K562 (cell line): ENCODE data around the gene VKORC1. TPM values are rescaled to one million over a fixed set of nuclear protein-coding genes. Genes with fewer than 3 reads are reported as not detected.

Source experiments
- ETV6 ChIP-seq, 3 experiments: fragments of 150-350 bp in 1 of 3; sonication (generic) in 1 of 3; formaldehyde crosslinking in 1 of 3; IDR thresholded peaks; 2 replicates each; pipeline versions ENCODE4 v1.6.1 to v1.8.0; 2014 to 2022; ENCODE audit warnings: borderline replicate concordance in 2 of 3, low read depth in 2 of 3, antibody characterized with exemption in 1 of 3, low read length in 1 of 3, mild to moderate bottlenecking in 1 of 3, missing genetic modification reagents in 1 of 3
- HCFC1 ChIP-seq: IDR thresholded peaks from 2 replicates; pipeline ENCODE4 v1.6.1; 2012; ENCODE audit warnings: low read depth, low read length, improper control_type of control experiment
- HDAC2 ChIP-seq: fragments of 450-650 bp; IDR thresholded peaks from 2 replicates; pipeline ENCODE4 v1.6.1; 2016; ENCODE audit warnings: mild to moderate bottlenecking
- JUNB ChIP-seq: fragments of 450-650 bp; formaldehyde crosslinking; conservative IDR thresholded peaks from 2 replicates; pipeline ENCODE4 v1.4.0; 2020; ENCODE audit warnings: mild to moderate bottlenecking
- MAX ChIP-seq: sonication (generic); formaldehyde crosslinking; IDR thresholded peaks from 2 replicates; pipeline ENCODE4 v1.9.0; 2022; ENCODE audit warnings: mild to moderate bottlenecking, missing genetic modification reagents
- MAZ ChIP-seq, 2 experiments: fragments of 450-650 bp in 1 of 2; sonication (generic) in 1 of 2; formaldehyde crosslinking; IDR thresholded peaks in 1 of 2; conservative IDR thresholded peaks in 1 of 2; 2 replicates each; pipeline versions ENCODE4 v1.4.0 to v1.5.0; 2020; ENCODE audit warnings: mild to moderate bottlenecking in 1 of 2, missing genetic modification reagents in 1 of 2
- PRDM10 ChIP-seq: fragments of 450-650 bp; IDR thresholded peaks from 2 replicates; pipeline ENCODE4 v1.6.1; 2018; ENCODE audit not compliant: partially characterized antibody
- SAFB ChIP-seq: fragments of 200-400 bp; formaldehyde crosslinking; IDR thresholded peaks from 2 replicates; pipeline ENCODE4 v1.6.1; 2017; ENCODE audit warnings: low read depth, low read length, borderline replicate concordance
- SRSF9 ChIP-seq: fragments of 200-400 bp; formaldehyde crosslinking; IDR thresholded peaks from 2 replicates; pipeline ENCODE4 v1.6.1; 2017; ENCODE audit warnings: low read depth, low read length, borderline replicate concordance
- SUPT5H ChIP-seq: fragments of 450-650 bp; IDR thresholded peaks from 2 replicates; pipeline ENCODE4 v1.6.1; 2016
- ZNF146 ChIP-seq: IDR thresholded peaks from one replicate; pipeline ENCODE4 v1.6.1; 2018; ENCODE audit warnings: missing compliant biosample characterization; ENCODE audit not compliant: unreplicated experiment
- ZNF224 ChIP-seq: sonication (generic); formaldehyde crosslinking; IDR thresholded peaks from 2 replicates; pipeline ENCODE4 v1.8.0; 2022; ENCODE audit warnings: mild to moderate bottlenecking, missing genetic modification reagents
- ZNF512 ChIP-seq: IDR thresholded peaks from 2 replicates; pipeline ENCODE4 v1.6.1; 2016; ENCODE audit warnings: missing genetic modification characterization, missing compliant biosample characterization
- ZNF561 ChIP-seq: fragments of 450-650 bp; formaldehyde crosslinking; conservative IDR thresholded peaks from 2 replicates; pipeline ENCODE4 v1.4.0; 2020; ENCODE audit warnings: mild to moderate bottlenecking, moderate library complexity
- ZZZ3 ChIP-seq: fragments of 450-650 bp; IDR thresholded peaks from 2 replicates; pipeline ENCODE4 v1.6.1; 2016; ENCODE audit warnings: antibody characterized with exemption, mild to moderate bottlenecking, moderate library complexity
- polyA plus RNA-seq, 8 experiments: library from polyadenylated mRNA; depleted of rRNA in 4 of 8; stranded (reverse) in 5 of 8; unstranded in 3 of 8; fragments of >200 nt; fragmentation: Nextera tagmentation in 2 of 8; fragmentation: Illumina TruSeq in 1 of 8; extraction: Ambion mirVana in 2 of 8; extraction: Trizol in 1 of 8; gene quantifications; 2 replicates each; pipeline versions ENCODE4 v1.2.1 to v1.2.3, GENCODE V29; 2011 to 2014; ENCODE audit warnings: inconsistent platforms in 1 of 8, missing spikeins in 1 of 8
- total RNA-seq, 7 experiments: library from RNA; depleted of rRNA in 6 of 7; stranded (reverse); fragments of >200 nt in 6 of 7; fragmentation: Illumina TruSeq in 2 of 7; extraction: Trizol in 2 of 7; gene quantifications; 2 replicates each; pipeline versions ENCODE4 v1.2.1 to v1.2.3, GENCODE V29; 2011 to 2021; ENCODE audit warnings: low replicate concordance in 1 of 7
- TF ChIP-seq, protein P1 (sequence below): fragments of 250-450 bp; sonication (Bioruptor Pico); IDR thresholded peaks from 2 replicates; pipeline ENCODE4 v1.5.0; 2022; ENCODE audit warnings: mild to moderate bottlenecking
- TF ChIP-seq, protein P2 (sequence below): fragments of 250-450 bp; sonication (Bioruptor Pico); IDR thresholded peaks from 2 replicates; pipeline ENCODE4 v1.4.0; 2020; ENCODE audit warnings: borderline replicate concordance

Gene VKORC1
- total and polyA plus RNA-seq, 9 of the 15 experiments (the other 6 are each of a cell fraction or from before 2014, with no cell fraction given) = 30.0 to 119 (median 62.1) TPM

DNA sequence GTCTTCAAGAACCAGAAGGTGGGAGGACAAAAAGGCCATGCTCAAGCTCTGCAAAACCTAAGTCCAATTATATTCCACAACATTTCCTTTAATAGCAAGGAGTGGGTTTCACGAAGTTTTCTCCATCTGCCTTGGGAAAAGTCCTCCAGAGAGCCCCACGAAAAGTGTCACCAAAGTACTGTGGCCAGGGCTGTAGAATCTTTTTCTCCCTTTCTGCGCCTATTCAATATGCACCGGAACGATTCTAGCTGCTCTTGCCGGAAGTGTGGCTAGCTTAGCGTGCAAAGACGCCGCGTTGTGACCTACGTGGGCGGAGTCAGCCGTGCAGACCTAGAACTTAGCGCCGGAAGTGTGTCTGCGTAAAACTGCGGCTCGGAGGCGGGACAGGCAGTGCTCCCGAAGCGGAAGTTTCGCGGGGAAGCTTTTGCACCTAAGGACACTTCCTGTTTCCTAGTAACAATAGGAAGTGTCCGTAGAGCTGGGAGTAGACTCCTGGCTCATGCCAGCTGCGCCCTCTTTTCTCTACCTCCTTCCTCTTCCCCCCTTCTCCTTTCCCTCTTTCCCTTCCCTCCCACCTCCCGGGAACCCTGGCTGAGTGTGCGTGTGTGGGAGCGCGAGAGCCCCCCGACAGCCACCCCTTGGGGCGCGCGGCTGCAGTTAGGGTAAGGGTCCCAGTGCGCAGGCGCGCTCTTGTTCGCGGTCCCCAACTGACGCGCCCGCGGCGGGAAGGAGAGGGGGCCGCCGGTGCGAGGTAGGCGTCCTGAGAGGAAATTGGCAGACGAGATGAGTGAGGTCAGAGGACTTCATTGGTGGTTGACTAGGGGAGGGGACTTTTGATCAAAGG lies 20.4 kb downstream of the VKORC1 start, which contains the start of the genes ZNF646 and ZNF668 (continued):
- peak; percentile 26 for TF ChIP-seq PRDM10
- peak; percentile 83 to 91; a peak in 3 of 4 replicates for TF ChIP-seq ETV6 (IDR thresholded peaks at IDR 0.05; ENCODE audit: borderline replicate concordance in 1 of 2, low read depth in 2 of 2, low read length in 1 of 2)
- TF ChIP-seq ETV6 (CRISPR knock-in tag; IDR thresholded peaks at IDR 0.05; ENCODE audit: borderline replicate concordance) = no peak
- no peak for TF ChIP-seq JUNB (CRISPR knock-in tag)
- TF ChIP-seq ZZZ3 = no peak
- TF ChIP-seq MAZ (CRISPR knock-in tag; conservative IDR thresholded peaks at IDR 0.05 in 1 of 2, IDR thresholded peaks at IDR 0.05 in 1 of 2) = peak; percentile 71 to 72; a peak in 3 of 4 replicates
- TF ChIP-seq SUPT5H = peak; percentile 96
- TF ChIP-seq MAX (CRISPR knock-in tag) = peak; percentile 53
- TF ChIP-seq SAFB = no peak
- TF ChIP-seq ZNF146 = no peak
- peak; percentile 31; the same call in 1 of the 2 replicates for TF ChIP-seq HDAC2
- TF ChIP-seq ZNF561 (CRISPR knock-in tag) = no peak
- TF ChIP-seq, protein P1, sequence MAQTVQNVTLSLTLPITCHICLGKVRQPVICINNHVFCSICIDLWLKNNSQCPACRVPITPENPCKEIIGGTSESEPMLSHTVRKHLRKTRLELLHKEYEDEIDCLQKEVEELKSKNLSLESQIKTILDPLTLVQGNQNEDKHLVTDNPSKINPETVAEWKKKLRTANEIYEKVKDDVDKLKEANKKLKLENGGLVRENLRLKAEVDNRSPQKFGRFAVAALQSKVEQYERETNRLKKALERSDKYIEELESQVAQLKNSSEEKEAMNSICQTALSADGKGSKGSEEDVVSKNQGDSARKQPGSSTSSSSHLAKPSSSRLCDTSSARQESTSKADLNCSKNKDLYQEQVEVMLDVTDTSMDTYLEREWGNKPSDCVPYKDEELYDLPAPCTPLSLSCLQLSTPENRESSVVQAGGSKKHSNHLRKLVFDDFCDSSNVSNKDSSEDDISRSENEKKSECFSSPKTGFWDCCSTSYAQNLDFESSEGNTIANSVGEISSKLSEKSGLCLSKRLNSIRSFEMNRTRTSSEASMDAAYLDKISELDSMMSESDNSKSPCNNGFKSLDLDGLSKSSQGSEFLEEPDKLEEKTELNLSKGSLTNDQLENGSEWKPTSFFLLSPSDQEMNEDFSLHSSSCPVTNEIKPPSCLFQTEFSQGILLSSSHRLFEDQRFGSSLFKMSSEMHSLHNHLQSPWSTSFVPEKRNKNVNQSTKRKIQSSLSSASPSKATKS (CRISPR knock-in tag) = no peak
- no peak for TF ChIP-seq ZNF224
- TF ChIP-seq HCFC1 = peak; percentile 91
- no peak for TF ChIP-seq SRSF9
- TF ChIP-seq, protein P2, sequence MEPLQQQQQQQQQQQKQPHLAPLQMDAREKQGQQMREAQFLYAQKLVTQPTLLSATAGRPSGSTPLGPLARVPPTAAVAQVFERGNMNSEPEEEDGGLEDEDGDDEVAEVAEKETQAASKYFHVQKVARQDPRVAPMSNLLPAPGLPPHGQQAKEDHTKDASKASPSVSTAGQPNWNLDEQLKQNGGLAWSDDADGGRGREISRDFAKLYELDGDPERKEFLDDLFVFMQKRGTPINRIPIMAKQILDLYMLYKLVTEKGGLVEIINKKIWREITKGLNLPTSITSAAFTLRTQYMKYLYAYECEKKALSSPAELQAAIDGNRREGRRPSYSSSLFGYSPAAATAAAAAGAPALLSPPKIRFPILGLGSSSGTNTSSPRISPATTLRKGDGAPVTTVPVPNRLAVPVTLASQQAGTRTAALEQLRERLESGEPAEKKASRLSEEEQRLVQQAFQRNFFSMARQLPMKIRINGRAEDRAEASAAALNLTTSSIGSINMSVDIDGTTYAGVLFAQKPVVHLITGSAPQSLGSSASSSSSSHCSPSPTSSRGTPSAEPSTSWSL (CRISPR knock-in tag) = 0 out of 2 replicates have a peak, but pooled peaks have one; percentile 57
- no peak for TF ChIP-seq ZNF512 (tag)
